Neural cell (in vitro differentiated cells): ENCODE data around the gene PCGF3. TPM values are rescaled to one million over a fixed set of nuclear protein-coding genes. Genes with fewer than 3 reads are reported as not detected.

ENCODE experiments used
- H2AFZ ChIP-seq: fragments of 200-600, 300-800 bp; sonication (generic), shearing (Covaris generic); 2 replicates; pipeline ENCODE4 v1.6.0; 2014; ENCODE audit warnings: low read depth, mild to moderate bottlenecking, antibody characterized with exemption, low read length, moderate library complexity
- H3F3A ChIP-seq: fragments of 200-600 bp; shearing (Covaris generic); 2 replicates; pipeline ENCODE4 v1.6.1; 2016; ENCODE audit warnings: mild to moderate bottlenecking, moderate library complexity, mixed read lengths, antibody characterized with exemption, low read length; ENCODE audit not compliant: insufficient read depth, poor library complexity, severe bottlenecking
- H3K27ac ChIP-seq: fragments of 200-600, 300-800 bp; sonication (generic), shearing (Covaris generic); 2 replicates; pipeline ENCODE4 v1.5.1; 2014; ENCODE audit warnings: mild to moderate bottlenecking, low read length, moderate library complexity
- H3K27me3 ChIP-seq: fragments of 300-800, 200-600 bp; sonication (generic), shearing (Covaris generic); 2 replicates; pipeline ENCODE4 v1.6.0; 2014; ENCODE audit warnings: mild to moderate bottlenecking, low read depth, low read length, moderate library complexity; ENCODE audit not compliant: insufficient read depth
- H3K36me3 ChIP-seq: fragments of 300-800, 200-600 bp; sonication (generic), shearing (Covaris generic); 2 replicates; pipeline ENCODE4 v1.5.1; 2014; ENCODE audit warnings: mild to moderate bottlenecking, antibody characterized with exemption, low read length, moderate library complexity; ENCODE audit not compliant: insufficient read depth
- H3K4me2 ChIP-seq: fragments of 300-800, 200-600 bp; sonication (generic), shearing (Covaris generic); 2 replicates; pipeline ENCODE4 v1.6.0; 2014; ENCODE audit warnings: mild to moderate bottlenecking, low read length
- H3K4me3 ChIP-seq: fragments of 300-800, 200-600 bp; sonication (generic), shearing (Covaris generic); 2 replicates; pipeline ENCODE4 v1.5.1; 2014; ENCODE audit warnings: mild to moderate bottlenecking, low read length, moderate library complexity
- H3K79me2 ChIP-seq: fragments of 200-600 bp; shearing (Covaris generic); replicated peaks from 2 replicates; pipeline ENCODE4 v1.6.0; 2014; ENCODE audit warnings: mild to moderate bottlenecking, low read length, moderate library complexity; ENCODE audit not compliant: insufficient read depth
- H3K9ac ChIP-seq: fragments of 300-800, 200-600 bp; sonication (generic), shearing (Covaris generic); 2 replicates; pipeline ENCODE4 v1.6.1; 2016; ENCODE audit warnings: mild to moderate bottlenecking, low read length, mixed read lengths
- H3K9me2 ChIP-seq: fragments of 200-600 bp; shearing (Covaris generic); 2 replicates; pipeline ENCODE4 v1.6.1; 2016; ENCODE audit warnings: mild to moderate bottlenecking, low read length, mixed read lengths; ENCODE audit not compliant: insufficient read depth
- H3K9me3 ChIP-seq: fragments of 200-600, 300-800 bp; sonication (generic), shearing (Covaris generic); 2 replicates; pipeline ENCODE4 v1.6.1; 2016; ENCODE audit warnings: mild to moderate bottlenecking, mixed run types, low read length, moderate library complexity, mixed read lengths
- H4K20me1 ChIP-seq: fragments of 200-600 bp; shearing (Covaris generic); 2 replicates; pipeline ENCODE4 v1.6.1; 2016; ENCODE audit warnings: mild to moderate bottlenecking, mixed run types; ENCODE audit not compliant: insufficient read depth
- CTCF ChIP-seq: fragments of 450-650 bp; IDR thresholded peaks from 2 replicates; pipeline ENCODE4 v1.5.1; 2014; ENCODE audit warnings: antibody characterized with exemption, mild to moderate bottlenecking, moderate library complexity; ENCODE audit not compliant: poor library complexity, severe bottlenecking
- EP300 ChIP-seq: fragments of 450-650 bp; conservative IDR thresholded peaks from 2 replicates; pipeline ENCODE4 v1.6.1; 2014; ENCODE audit warnings: antibody characterized with exemption, mild to moderate bottlenecking, moderate library complexity; ENCODE audit not compliant: poor library complexity, severe bottlenecking
- EZH2 ChIP-seq: fragments of 200-600, 300-800 bp; shearing (Covaris generic), sonication (generic); IDR thresholded peaks from 2 replicates; pipeline ENCODE4 v1.6.1; 2014; ENCODE audit warnings: antibody characterized with exemption, low read length, borderline replicate concordance, mild to moderate bottlenecking; ENCODE audit not compliant: insufficient read depth, poor library complexity, severe bottlenecking
- MXI1 ChIP-seq: fragments of 450-650 bp; conservative IDR thresholded peaks from 2 replicates; pipeline ENCODE4 v1.6.1; 2014; ENCODE audit warnings: antibody characterized with exemption, mild to moderate bottlenecking; ENCODE audit not compliant: poor library complexity, severe bottlenecking
- POLR2AphosphoS5 ChIP-seq: IDR thresholded peaks from 2 replicates; pipeline ENCODE4 v1.6.1; 2012
- RAD21 ChIP-seq: fragments of 450-650 bp; conservative IDR thresholded peaks from 2 replicates; pipeline ENCODE4 v1.6.1; 2014; ENCODE audit warnings: antibody characterized with exemption, mild to moderate bottlenecking, moderate library complexity
- SMC3 ChIP-seq: fragments of 450-650 bp; conservative IDR thresholded peaks from 2 replicates; pipeline ENCODE4 v1.6.1; 2014; ENCODE audit warnings: antibody characterized with exemption, mild to moderate bottlenecking, moderate library complexity; ENCODE audit not compliant: poor library complexity
- TAF1 ChIP-seq: IDR thresholded peaks from 2 replicates; pipeline ENCODE4 v1.6.1; 2012; ENCODE audit warnings: low read depth
- polyA plus RNA-seq: library from polyadenylated mRNA; depleted of rRNA; stranded (reverse); fragments of >200 nt; gene quantifications from 2 replicates; pipeline ENCODE4 v1.2.3, GENCODE V29; 2014
- TF ChIP-seq, protein P1 (sequence below): IDR thresholded peaks from 2 replicates; pipeline ENCODE4 v1.6.1; 2012; ENCODE audit warnings: borderline replicate concordance

Gene PCGF3
- polyA plus RNA-seq, 1 donor from 2014 or later = 117 TPM

- Histone ChIP-seq H3K9me3 (no peaks in the 10 kb centered on the region), H3K27ac (no peak overlapping the region), H3K9me2 (no peaks in the 10 kb centered on the region), H3K4me2 (no peak overlapping the region), H3K9ac (no peak overlapping the region), H3K4me3 (no peak overlapping the region), H3K27me3 (peaks cover 32% of the 10 kb centered on the region), H3K36me3 (no peaks in the 10 kb centered on the region), H4K20me1 (no peaks in the 10 kb centered on the region), H2AFZ (no peak overlapping the region), H3K79me2 (peaks cover 16% of the 10 kb centered on the region), H3F3A (no peaks in the 10 kb centered on the region)
- TF ChIP-seq CTCF (no peak), POLR2AphosphoS5 (no peak), TAF1 (no peak), EP300 (no peak), MXI1 (no peak), RAD21 (no peak), SMC3 (no peak)
- TF ChIP-seq, protein P1, sequence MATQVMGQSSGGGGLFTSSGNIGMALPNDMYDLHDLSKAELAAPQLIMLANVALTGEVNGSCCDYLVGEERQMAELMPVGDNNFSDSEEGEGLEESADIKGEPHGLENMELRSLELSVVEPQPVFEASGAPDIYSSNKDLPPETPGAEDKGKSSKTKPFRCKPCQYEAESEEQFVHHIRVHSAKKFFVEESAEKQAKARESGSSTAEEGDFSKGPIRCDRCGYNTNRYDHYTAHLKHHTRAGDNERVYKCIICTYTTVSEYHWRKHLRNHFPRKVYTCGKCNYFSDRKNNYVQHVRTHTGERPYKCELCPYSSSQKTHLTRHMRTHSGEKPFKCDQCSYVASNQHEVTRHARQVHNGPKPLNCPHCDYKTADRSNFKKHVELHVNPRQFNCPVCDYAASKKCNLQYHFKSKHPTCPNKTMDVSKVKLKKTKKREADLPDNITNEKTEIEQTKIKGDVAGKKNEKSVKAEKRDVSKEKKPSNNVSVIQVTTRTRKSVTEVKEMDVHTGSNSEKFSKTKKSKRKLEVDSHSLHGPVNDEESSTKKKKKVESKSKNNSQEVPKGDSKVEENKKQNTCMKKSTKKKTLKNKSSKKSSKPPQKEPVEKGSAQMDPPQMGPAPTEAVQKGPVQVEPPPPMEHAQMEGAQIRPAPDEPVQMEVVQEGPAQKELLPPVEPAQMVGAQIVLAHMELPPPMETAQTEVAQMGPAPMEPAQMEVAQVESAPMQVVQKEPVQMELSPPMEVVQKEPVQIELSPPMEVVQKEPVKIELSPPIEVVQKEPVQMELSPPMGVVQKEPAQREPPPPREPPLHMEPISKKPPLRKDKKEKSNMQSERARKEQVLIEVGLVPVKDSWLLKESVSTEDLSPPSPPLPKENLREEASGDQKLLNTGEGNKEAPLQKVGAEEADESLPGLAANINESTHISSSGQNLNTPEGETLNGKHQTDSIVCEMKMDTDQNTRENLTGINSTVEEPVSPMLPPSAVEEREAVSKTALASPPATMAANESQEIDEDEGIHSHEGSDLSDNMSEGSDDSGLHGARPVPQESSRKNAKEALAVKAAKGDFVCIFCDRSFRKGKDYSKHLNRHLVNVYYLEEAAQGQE = no peak
These were observed 79.0 kb downstream of the PCGF3 start for GRCh38 chr4:784401-785331.

GRCh38 chr4:785332-786073 is 79.9 kb downstream of the PCGF3 start:
- no peaks in the 10 kb centered on the region for H3K36me3 ChIP-seq
- H3K79me2 ChIP-seq = peaks cover 7% of the 10 kb centered on the region
- no peak overlapping the region for H3K27ac ChIP-seq
- H3K27me3 ChIP-seq = peaks cover 32% of the 10 kb centered on the region
- no peak overlapping the region for H3K4me2 ChIP-seq
- peak overlapping the region; percentile 35 for H3K4me3 ChIP-seq
- no peaks in the 10 kb centered on the region for H3K9me3 ChIP-seq
- H2AFZ ChIP-seq = no peak overlapping the region
- no peak overlapping the region for H3K9ac ChIP-seq
- no peaks in the 10 kb centered on the region for H3F3A ChIP-seq
- no peaks in the 10 kb centered on the region for H3K9me2 ChIP-seq
- H4K20me1 ChIP-seq = no peaks in the 10 kb centered on the region
- TF ChIP-seq CTCF (no peak), TAF1 (no peak), EZH2 (peak; percentile 30), MXI1 (no peak), SMC3 (no peak)
- TF ChIP-seq, protein P1 = no peak
